SKM-1 (cell line): ENCODE data around the gene CWF19L2.
"Not testable (repeated sequence)": the region's sequence is repeated elsewhere in the genome, so short reads cannot be mapped to it uniquely, and the experiment has no call there.

ENCODE experiments used
- DNase-seq: peaks from one replicate; lab custom pipeline; 2025; ENCODE audit not compliant: unreplicated experiment; lab: John Stamatoyannopoulos, UW

Gene CWF19L2

GRCh38 chr11:107457558-107458271, at the start of gene CWF19L2:
TSS of gene CWF19L2 (minus strand) at chr11:107457825. CDS start at chr11:107457816, 9 bp downstream.
- peak; percentile 84 for DNase-seq

GRCh38 chr11:107505647-107506225, 48.1 kb upstream of the CWF19L2 start:
- DNase-seq: no peak

- DNase-seq: no peak
Measured at GRCh38 chr11:107504981-107505380, 47.4 kb upstream of the CWF19L2 start.

- DNase-seq: no peak
Measured at GRCh38 chr11:107501713-107502112, 44.1 kb upstream of the CWF19L2 start.

GRCh38 chr11:107497371-107497770, 39.7 kb upstream of the CWF19L2 start:
- DNase-seq: not testable (repeated sequence)

- DNase-seq: no peak
Measured at GRCh38 chr11:107496011-107496410, 38.4 kb upstream of the CWF19L2 start.

- DNase-seq: no peak
Measured at GRCh38 chr11:107494055-107494454, 36.4 kb upstream of the CWF19L2 start.

GRCh38 chr11:107493117-107493516, 35.5 kb upstream of the CWF19L2 start:
- DNase-seq: no peak

- no peak for DNase-seq
Measured at GRCh38 chr11:107490836-107491235, 33.2 kb upstream of the CWF19L2 start.

- no peak for DNase-seq
Measured at GRCh38 chr11:107482234-107482633, 24.6 kb upstream of the CWF19L2 start.

GRCh38 chr11:107478922-107479321, 21.3 kb upstream of the CWF19L2 start:
- no peak for DNase-seq

GRCh38 chr11:107477820-107478219, 20.2 kb upstream of the CWF19L2 start:
- DNase-seq: no peak

GRCh38 chr11:107473792-107474191, 16.2 kb upstream of the CWF19L2 start:
- no peak for DNase-seq

- no peak for DNase-seq
Measured at GRCh38 chr11:107472966-107473365, 15.3 kb upstream of the CWF19L2 start.

- no peak for DNase-seq
Measured at GRCh38 chr11:107468596-107468995, 11.0 kb upstream of the CWF19L2 start.

- DNase-seq: no peak
Measured at GRCh38 chr11:107467696-107468095, 10.1 kb upstream of the CWF19L2 start.

- not testable (repeated sequence) for DNase-seq
Measured at GRCh38 chr11:107466275-107466866, 8.7 kb upstream of the CWF19L2 start.

GRCh38 chr11:107457205-107457557, 444 bp downstream of the CWF19L2 start:
- DNase-seq: no peak

GRCh38 chr11:107453594-107454286, 3.9 kb downstream of the CWF19L2 start:
- no peak for DNase-seq

- no peak for DNase-seq
Measured at GRCh38 chr11:107446822-107447431, 10.7 kb downstream of the CWF19L2 start.

GRCh38 chr11:107442715-107443215, 14.9 kb downstream of the CWF19L2 start:
- DNase-seq: no peak
